Vagina (tissue), 2 donors: ENCODE results near the gene ADAMTS13. TPM values are rescaled to one million over a fixed set of nuclear protein-coding genes. Genes with fewer than 3 reads are reported as not detected.

Experiments used
- DNase-seq, 2 donors: peaks; one replicate each; pipeline ENCODE4 v3.0.0-alpha.2; 2017; ENCODE audit errors: extremely low spot score in 2 of 2
- H3K27ac ChIP-seq: fragments of 200-600 bp; sonication (generic); one replicate; pipeline ENCODE4 v1.5.1; 2019
- H3K27me3 ChIP-seq: fragments of 200-600 bp; sonication (generic); one replicate; pipeline ENCODE4 v1.5.1; 2019
- H3K36me3 ChIP-seq, 2 donors: fragments of 200-600 bp; sonication (generic); one replicate each; pipeline ENCODE4 v1.5.1; 2017 to 2019
- H3K4me1 ChIP-seq: fragments of 200-600 bp; sonication (generic); one replicate; pipeline ENCODE4 v1.5.1; 2019
- H3K4me3 ChIP-seq, 2 donors: fragments of 200-600 bp; sonication (generic); 1 replicate in 1 of 2; 2 replicates in 1 of 2; pipeline ENCODE4 v1.5.1; 2016 to 2019
- H3K9me3 ChIP-seq: fragments of 200-600 bp; sonication (generic); one replicate; pipeline ENCODE4 v1.5.1; 2019
- CTCF ChIP-seq, 3 experiments: fragments of 450-650 bp in 2 of 3; fragments of 200-600 bp in 1 of 3; sonication (generic) in 1 of 3; IDR thresholded peaks; one replicate each; pipeline ENCODE4 v1.5.1; 2017 to 2019; ENCODE audit warnings: antibody characterized with exemption in 3 of 3, mild to moderate bottlenecking in 2 of 3, moderate library complexity in 2 of 3
- POLR2A ChIP-seq, 2 donors: fragments of 450-650 bp; IDR thresholded peaks; one replicate each; pipeline ENCODE4 v1.6.1; 2017; ENCODE audit warnings: antibody characterized with exemption in 2 of 2, mild to moderate bottlenecking in 2 of 2, moderate library complexity in 2 of 2
- POLR2AphosphoS5 ChIP-seq, 2 donors: sonication (generic); formaldehyde crosslinking; IDR thresholded peaks; one replicate each; pipeline ENCODE4 v1.9.0; 2017; ENCODE audit warnings: antibody characterized with exemption in 2 of 2, mild to moderate bottlenecking in 2 of 2, low read depth in 1 of 2; ENCODE audit not compliant: insufficient read depth in 1 of 2
- intact Hi-C: fragments of 100-400 bp; cut with DNase I; formaldehyde crosslinking; loops from one replicate; pipeline ENCODE4 v1.15.1; 2023
- total RNA-seq: library from RNA; depleted of rRNA; stranded (reverse); fragments of >200 nt; gene quantifications from one replicate; pipeline ENCODE4 v1.2.3, GENCODE V29; 2016

ADAMTS13 gene
- total RNA-seq, 1 donor from 2014 or later, result 2.0 TPM

- Histone ChIP-seq H3K4me1 (no peaks in the 10 kb centered on the region), H3K36me3 (no peaks in the 10 kb centered on the region), H3K27ac (no peak overlapping the region), H3K27me3 (no peaks in the 10 kb centered on the region), H3K9me3 (no peaks in the 10 kb centered on the region), H3K4me3 (no peak overlapping the region)
- DNase-seq, result no peak
- TF ChIP-seq POLR2A (IDR thresholded peaks at IDR 0.05) (no peak), POLR2AphosphoS5 (IDR thresholded peaks at IDR 0.05; ENCODE audit: insufficient read depth in 1 of 2, low read depth in 1 of 2) (no peak), CTCF (IDR thresholded peaks at IDR 0.05) (no peak)
- intact Hi-C loops, result no loop called here
Measured at GRCh38 chr9:133382507-133383141, 39.5 kb upstream of the ADAMTS13 start.

- intact Hi-C loops, result no loop called here
- no peaks in the 10 kb centered on the region for H3K4me1 ChIP-seq
- H3K27me3 ChIP-seq, result no peaks in the 10 kb centered on the region
- TF ChIP-seq POLR2AphosphoS5 (IDR thresholded peaks at IDR 0.05; ENCODE audit: insufficient read depth in 1 of 2, low read depth in 1 of 2) (no peak), POLR2A (IDR thresholded peaks at IDR 0.05) (no peak), CTCF (IDR thresholded peaks at IDR 0.05) (no peak)
- no peak overlapping the region for H3K27ac ChIP-seq
- no peaks in the 10 kb centered on the region for H3K36me3 ChIP-seq
- no peak for DNase-seq
- no peak overlapping the region for H3K4me3 ChIP-seq
- H3K9me3 ChIP-seq, result no peaks in the 10 kb centered on the region
Measured at GRCh38 chr9:133383438-133383837, 38.7 kb upstream of the ADAMTS13 start.

DNA sequence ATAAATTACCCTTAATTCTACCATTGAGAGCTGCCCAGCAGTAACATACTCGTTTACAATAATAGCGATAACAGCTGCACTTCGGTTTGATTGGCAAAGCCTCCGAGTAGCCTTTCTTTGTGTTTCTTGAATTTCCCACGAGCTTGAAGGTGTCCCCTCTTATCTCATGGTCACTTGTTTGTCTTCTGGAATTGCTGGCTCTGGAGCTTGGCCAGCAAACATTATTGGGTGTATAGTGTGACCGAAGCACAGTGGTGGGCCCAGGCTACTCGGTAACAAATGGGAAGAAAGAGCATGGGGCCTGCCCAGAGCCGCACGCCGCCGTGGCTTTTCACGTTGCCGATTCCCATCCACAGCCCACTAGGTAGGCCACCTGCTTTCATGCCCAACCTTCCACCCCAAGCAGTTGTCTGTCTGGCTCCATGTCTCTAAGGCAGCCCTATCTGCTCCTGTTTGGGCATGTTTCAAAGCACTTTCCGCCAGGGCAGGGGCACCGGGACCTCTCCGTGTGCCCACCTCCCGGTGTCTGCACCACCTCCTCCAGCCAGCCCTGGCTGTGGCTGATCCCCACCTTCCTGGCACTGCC lies 37.3 kb upstream of the ADAMTS13 start:
- Histone ChIP-seq H3K27ac (no peak overlapping the region), H3K27me3 (no peaks in the 10 kb centered on the region), H3K9me3 (no peaks in the 10 kb centered on the region), H3K36me3 (no peaks in the 10 kb centered on the region), H3K4me1 (no peaks in the 10 kb centered on the region), H3K4me3 (no peak overlapping the region)
- intact Hi-C loops, result no loop called here
- no peak for DNase-seq
- no peak for TF ChIP-seq POLR2AphosphoS5 (IDR thresholded peaks at IDR 0.05; ENCODE audit: insufficient read depth in 1 of 2, low read depth in 1 of 2)
- TF ChIP-seq POLR2A (IDR thresholded peaks at IDR 0.05), result no peak
- no peak for TF ChIP-seq CTCF (IDR thresholded peaks at IDR 0.05)

DNA sequence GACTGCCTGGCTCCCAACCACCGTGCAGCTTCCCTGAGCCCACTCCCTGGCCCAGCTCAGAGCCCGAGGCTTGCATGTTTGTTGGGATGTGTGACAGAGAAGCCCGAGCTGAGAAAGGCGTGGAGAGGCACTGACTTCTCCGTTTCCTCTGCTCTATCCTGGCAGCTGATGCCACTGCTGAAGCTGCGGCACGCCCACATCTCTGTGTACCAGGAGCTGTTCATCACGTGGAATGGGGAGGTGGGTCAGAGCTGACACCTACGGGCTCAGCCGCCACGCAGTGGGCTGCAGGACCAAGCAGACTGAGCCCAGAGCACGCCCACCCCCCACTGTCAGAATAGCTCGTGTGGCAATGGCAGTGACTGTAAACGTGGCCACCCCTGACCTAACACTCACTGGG lies 36.7 kb upstream of the ADAMTS13 start:
- H3K27me3 ChIP-seq, result no peaks in the 10 kb centered on the region
- H3K27ac ChIP-seq, result no peak overlapping the region
- H3K36me3 ChIP-seq, result no peaks in the 10 kb centered on the region
- no peak for DNase-seq
- H3K4me3 ChIP-seq, result no peak overlapping the region
- intact Hi-C loops, result no loop called here
- TF ChIP-seq CTCF (IDR thresholded peaks at IDR 0.05) (no peak), POLR2A (IDR thresholded peaks at IDR 0.05) (no peak), POLR2AphosphoS5 (IDR thresholded peaks at IDR 0.05; ENCODE audit: insufficient read depth in 1 of 2, low read depth in 1 of 2) (no peak)
- no peaks in the 10 kb centered on the region for H3K9me3 ChIP-seq
- H3K4me1 ChIP-seq, result no peaks in the 10 kb centered on the region

- H3K4me3 ChIP-seq, result no peak overlapping the region
- H3K9me3 ChIP-seq, result no peaks in the 10 kb centered on the region
- H3K36me3 ChIP-seq, result no peaks in the 10 kb centered on the region
- H3K4me1 ChIP-seq, result no peaks in the 10 kb centered on the region
- no peak overlapping the region for H3K27ac ChIP-seq
- intact Hi-C loops, result no loop called here
- DNase-seq, result no peak
- no peaks in the 10 kb centered on the region for H3K27me3 ChIP-seq
- no peak for TF ChIP-seq CTCF (IDR thresholded peaks at IDR 0.05)
- no peak for TF ChIP-seq POLR2A (IDR thresholded peaks at IDR 0.05)
- TF ChIP-seq POLR2AphosphoS5 (IDR thresholded peaks at IDR 0.05; ENCODE audit: insufficient read depth in 1 of 2, low read depth in 1 of 2), result no peak
Measured at GRCh38 chr9:133386338-133386737, 35.8 kb upstream of the ADAMTS13 start.
